ENCODE measurements around the gene PHF20.
A peak's percentile ranks its signal among the peaks of the same experiment; 100 is the strongest.
"Not testable (repeated sequence)": the region's sequence is repeated elsewhere in the genome, so short reads cannot be mapped to it uniquely, and the experiment has no call there.

PHF20 gene

GRCh38 chr20:35842361-35842760, 70.5 kb downstream of the PHF20 start:
- DNase-seq, result no peak

DNA sequence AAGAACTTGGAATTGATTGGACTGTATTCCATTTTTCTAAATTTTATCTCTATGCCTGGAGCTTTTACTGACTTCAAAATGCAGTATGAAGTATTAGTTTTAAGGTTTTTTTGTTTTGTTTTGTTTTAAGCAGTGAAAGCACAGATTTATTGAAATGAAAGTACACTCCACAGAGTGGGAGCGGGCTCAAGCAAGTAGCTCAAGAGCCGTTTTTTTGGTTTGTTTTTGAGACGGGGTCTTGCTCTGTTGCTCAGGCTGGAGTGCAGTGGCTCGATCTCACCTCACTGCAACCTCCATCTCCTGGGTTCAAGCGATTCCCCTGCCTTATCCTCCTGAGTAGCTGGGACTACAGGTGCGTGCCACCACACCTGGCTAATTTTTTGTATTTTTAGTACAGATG, 72.1 kb downstream of the PHF20 start:
- DNase-seq, result not testable (repeated sequence)

DNA sequence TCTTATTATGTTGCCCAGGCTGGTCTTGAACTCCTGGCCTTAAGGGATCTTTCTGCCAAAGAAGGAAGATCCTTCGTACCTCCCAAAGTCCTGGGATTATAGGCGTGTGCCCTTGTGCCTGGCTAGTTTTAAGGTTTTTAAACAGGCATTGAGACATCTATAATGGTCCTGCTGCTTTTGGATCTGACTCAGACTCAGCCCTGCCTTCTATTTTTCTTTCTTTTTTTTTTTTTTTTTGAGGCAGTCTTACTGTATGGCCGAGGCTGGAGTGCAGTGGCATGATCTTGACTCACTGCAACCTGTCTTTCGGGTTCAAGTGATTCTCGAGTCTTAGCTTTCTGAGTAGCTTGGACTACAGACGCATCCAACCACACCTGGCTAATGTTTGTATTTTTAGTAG, 73.7 kb downstream of the PHF20 start:
- DNase-seq, result no peak

DNA sequence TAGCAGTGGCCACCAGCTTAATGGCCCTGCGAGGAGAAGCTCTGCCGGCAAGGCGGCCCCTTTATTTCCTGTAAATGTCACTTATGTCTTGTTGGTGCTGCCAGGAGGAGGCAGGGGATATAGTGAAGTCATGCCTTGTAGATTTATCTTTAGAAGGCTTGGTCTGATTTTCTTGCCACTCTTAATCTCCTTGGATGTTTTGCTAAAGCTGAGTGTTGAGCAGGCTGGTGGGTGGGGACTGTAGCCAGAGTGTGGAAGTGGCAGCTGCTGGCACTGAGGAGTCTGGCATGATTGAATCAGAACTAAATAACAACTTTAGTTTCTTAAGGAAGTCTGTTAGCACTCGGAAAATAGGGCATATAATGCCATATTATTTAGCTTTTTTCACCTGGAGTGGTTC, 77.9 kb downstream of the PHF20 start:
- no peak for DNase-seq

GRCh38 chr20:35851659-35852058, 79.8 kb downstream of the PHF20 start:
- not testable (repeated sequence) for DNase-seq

DNA sequence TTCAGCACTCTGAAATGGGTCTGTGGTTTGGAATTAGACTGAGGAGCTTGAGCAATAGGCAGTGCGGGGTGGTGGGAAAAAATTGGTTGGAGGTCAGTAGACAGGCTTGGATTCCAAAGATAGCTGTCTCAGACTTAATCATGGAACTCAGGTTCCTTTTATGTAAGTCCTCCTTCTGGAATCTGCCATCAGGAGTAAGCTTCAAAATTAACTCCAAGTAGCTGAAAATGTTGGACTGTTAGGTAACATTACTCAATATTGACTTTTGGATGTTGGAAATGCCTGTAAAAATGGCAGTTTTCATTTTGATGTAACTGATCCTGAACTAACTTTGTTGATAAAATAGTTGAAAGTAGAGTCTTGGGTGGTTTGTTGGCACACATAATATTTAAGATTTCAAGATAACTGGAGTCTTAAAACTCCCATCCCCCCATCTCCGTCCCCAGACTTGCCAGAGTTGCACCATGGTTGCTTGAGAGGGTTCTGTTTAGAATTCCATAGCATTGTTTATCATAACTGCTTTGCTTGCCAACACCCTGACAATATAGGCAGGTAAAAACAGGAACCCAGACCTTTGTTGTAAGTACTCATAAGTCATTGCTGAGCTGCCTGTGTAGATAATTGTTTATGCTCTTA, 83.0 kb downstream of the PHF20 start:
- no peak for DNase-seq

- not testable (repeated sequence) for DNase-seq
Observed at GRCh38 chr20:35855641-35856040, 83.8 kb downstream of the PHF20 start.

GRCh38 chr20:35856866-35857265, 85.1 kb downstream of the PHF20 start:
- no peak for DNase-seq

DNA sequence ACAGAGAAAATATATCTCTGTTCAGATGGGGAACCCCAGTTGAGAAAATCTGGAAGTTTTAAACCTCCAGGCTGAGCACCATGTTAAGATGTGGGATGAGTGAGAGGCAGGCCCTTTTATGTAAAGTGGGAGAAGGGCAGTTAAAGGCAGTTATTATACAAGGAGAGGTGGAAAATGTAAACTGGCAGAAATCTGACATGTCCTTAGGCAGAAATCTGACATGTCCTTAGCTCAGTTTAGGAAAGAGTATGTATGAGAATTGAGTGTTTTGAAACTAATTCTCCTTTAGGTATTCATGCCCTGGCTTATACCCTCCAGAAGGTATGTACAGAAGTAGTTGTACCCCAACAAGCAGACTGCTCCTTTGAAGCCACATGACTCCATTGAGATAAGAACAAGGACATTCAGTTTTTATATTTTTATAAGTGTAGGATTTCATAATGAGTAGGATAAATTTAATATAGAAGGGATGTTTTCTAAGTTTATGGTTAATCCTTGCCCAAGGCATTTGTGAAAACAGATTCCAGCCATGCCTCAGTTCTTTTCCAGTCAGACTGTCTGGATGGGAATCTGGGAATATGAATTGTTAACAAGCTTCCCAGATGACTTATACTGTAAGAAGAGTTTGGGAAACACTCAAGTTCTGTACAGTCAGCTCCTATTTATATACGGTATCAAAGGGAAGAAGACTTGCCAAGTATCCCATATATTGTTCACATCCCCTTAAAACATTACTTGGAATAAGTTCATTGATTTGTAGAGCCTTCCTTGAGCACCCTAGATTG, 94.8 kb downstream of the PHF20 start:
- DNase-seq, result no peak

DNA sequence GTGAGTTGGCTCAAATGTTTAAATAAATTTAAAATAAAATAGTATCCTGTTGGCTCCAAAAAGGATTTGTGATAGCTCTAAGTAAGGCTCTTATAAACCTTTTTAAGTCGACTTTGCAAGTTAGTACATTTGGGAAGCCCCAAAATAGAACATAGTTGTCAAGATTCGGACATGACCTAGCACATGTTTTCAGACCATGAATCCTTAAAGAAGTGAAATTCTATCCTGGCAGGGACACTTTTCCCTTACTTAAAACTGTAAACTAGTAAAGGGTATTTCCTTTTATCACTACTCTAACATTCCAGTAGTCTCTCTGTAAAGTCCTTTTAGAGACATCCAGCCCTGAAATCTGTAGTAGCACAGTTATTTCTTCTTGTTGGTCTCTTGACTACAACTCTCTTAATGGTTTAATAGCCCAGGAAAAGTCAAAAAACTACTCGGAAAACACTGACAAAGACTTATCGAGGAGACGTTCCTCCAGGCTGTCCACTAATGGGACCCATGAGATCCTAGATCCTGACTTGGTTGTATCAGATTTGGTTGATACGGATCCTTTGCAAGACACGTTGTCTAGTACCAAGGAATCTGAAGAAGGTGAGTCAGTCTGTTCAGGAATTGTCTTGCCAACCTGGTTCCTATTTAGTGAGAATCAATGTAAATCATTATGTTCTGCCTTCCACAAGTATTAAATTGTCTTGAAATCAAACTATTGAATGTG, 98.9 kb downstream of the PHF20 start:
- no peak for DNase-seq

- no peak for DNase-seq
Observed at GRCh38 chr20:35871259-35871771, 99.5 kb downstream of the PHF20 start.

GRCh38 chr20:35876033-35876320, 104.2 kb downstream of the PHF20 start:
- no peak for DNase-seq

DNA sequence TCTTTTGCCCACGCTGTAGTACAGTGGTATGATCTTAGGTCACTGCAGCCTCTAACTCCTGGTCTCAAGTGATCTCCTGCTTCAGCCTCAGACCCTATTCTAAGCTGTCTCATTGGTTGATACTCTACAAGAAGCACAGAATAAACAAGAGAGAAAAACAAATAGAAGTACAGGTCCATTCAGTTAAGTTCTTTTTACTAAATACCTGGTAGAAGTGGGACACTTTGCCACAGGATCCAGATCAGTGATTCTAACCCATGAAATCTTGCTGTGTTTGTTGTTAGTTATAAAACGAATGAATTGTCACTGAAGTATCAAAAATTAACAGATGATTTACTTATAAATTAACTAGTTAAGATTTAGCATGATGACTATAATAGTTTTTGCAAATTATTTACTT, 105.8 kb downstream of the PHF20 start:
- no peak for DNase-seq

DNA sequence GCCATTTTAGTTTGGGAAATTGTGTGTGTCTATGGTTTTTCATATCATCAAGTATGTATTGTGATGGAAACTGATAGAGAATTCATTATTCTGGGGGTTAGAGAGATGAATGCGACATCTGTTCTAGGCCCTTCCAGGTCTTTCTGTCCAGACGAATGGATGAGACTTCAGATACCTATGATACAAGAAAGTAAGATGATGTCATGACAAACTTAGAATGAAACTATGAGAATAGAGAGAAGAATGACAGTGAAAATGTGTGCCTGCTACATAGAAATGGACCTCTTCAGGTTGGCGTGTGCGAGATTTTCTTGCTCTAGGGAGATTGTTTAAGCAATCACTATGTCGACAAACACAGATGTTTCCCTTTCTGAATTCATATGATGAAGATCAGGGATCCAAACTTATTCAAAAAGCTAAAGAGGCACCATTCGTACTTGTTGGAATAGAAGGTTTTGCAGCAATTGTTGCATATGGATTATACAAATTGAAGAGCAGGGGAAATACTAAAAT, 106.4 kb downstream of the PHF20 start:
- no peak for DNase-seq

- no peak for DNase-seq
Observed at GRCh38 chr20:35881676-35882075, 109.9 kb downstream of the PHF20 start.

DNA sequence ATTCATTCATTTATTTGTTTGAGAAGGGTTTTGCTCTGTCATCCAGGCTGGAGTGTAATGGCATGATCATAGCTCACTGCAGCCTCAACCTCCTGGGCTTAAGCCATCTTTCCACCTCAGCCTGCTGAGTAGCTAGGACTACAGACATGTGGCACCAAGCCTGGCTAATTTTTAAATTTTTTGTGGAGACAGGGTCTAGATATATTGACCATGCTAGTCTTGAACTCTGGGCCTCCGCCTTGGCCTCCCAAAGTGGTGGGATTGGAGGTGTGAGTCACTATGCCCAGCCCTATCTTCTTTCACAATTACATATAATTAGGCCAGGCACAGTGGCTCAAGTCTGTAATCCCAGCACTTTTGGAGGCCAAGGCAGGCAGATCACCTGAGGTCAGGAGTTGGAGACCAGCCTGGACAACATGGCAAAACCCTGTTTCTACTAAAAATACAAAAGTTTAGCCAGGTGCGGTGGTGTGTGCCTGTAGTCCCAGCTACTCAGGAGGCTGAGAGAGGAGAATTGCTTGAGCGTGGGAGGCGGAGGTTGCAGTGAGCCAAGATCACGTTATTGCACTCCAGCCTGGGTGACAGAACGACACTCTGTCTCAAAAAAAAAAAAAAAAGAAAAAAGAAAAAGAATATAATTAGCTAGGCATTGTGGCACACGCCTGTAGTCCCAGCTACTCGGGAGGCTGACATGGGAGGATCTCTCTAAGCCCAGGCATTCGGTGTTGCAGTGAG, 110.8 kb downstream of the PHF20 start:
- not testable (repeated sequence) for DNase-seq

GRCh38 chr20:35883336-35883777, 111.5 kb downstream of the PHF20 start:
- no peak for DNase-seq

DNA sequence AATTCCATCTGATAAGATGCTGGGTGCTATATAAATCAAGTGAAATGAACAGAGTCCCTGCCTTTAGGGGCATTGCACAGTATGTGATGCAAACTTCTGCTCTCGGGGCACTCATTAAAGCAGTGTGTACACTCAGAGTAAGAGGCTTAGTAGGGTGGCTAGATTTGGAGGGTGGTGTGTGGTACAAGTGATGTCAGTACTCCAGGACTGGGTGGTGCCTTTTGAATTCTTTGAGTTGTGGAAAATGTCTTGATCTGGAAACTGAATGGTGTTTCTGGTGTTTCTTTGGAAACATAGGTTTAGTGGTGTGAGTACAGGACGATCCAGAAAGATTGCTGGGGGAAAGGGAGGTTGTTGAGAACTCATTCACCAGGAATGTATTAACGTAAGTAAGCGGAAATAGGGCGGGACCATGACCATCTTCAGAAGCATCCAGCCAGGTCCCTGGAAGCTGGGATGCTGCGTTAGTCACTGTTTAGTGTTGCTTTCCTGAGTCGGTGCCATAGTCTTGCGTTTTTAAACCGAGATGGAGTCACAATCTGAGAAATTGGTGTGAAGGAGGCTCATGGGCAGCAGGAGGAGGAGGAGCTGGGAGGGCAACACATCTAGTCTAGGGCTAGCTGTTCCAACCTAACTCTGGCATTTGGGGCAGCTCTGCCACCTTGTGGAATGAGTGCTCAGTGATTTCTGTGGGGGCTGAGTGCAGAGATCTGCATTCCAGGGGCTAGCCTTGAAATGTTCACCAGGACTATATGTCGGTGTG, 112.1 kb downstream of the PHF20 start:
- DNase-seq, result peak; percentile 52 to 75

DNA sequence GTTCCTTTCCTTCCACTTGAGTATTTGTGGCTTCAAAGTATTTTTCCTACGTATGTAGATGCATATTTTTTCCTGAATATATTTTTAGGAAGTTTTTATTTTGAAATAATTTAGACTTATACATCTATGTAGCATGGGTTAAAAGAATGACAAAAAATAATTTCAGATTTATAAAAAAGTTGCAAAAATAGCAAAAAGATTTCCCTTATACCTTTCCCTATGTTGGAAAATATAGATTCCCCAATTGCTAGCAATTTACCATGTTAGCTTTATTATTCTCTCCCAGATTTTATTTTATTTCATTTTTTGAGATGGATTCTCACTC, 112.7 kb downstream of the PHF20 start:
- no peak for DNase-seq

DNA sequence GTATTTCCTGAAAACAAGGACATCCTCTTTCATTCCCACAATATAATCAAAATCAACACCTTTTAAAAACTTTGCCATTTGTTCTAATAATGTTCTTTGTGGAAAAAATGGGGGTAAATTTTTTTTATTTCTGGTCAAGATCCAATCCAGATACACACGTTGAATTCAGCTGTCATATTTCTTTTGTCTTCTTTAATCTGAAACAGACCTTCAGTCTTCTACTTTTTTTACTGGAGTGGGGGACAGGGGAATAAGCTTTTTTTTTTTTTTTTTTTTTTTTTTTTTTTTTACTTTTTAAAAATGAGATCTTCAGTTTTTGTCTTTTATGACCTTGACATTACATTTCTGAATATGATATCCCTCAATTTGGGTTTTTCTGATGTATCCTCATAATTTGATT, 113.4 kb downstream of the PHF20 start:
- DNase-seq, result no peak

GRCh38 chr20:35886537-35886936, 114.7 kb downstream of the PHF20 start:
- DNase-seq, result no peak

DNA sequence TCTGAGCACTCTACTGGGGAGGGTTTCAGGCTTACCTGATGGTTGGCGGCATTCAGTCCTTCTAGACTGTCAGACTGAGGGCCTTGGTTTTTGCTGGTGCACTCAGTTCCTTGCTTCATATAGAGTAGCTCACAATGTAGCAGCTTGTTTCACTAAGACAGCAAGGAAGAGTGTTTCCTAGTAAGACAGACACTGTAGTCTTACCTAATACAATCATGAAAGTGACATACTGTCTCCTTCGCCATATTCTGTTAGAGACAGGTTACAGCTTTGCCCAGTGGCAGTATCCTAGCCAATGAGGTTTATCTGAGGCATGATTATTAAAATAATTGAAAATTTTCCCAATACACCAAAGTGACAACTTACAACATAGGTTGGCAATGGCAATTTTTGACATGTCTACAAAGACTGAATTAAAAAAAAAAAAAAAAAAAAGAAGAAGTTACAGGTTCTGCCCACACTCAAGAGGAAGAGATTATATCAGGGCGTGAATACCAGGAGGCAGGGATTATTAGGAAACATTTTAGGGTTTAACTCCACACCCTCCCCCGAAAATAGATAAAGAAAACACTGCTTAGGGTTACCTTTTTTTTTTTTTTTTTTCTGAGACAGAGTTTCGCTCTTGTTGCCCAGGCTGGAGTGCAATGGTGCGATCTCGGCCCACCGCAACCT, 115.7 kb downstream of the PHF20 start:
- no peak for DNase-seq

Measured in CD4-positive, alpha-beta T cell treated with Interferon alpha-2 for 1 hour (primary cell).